GM11168 (cell line): Measurements from ENCODE around the gene PAX3.

Experiments
- in situ Hi-C: fragments of 300-500 bp; cut with MboI; formaldehyde crosslinking; loops from one replicate; pipeline ENCODE4 v1.12.0; 2022; ENCODE audit warnings: low sequenced_read_pairs; ENCODE audit not compliant: unreplicated experiment

PAX3 gene

GRCh38 chr2:222311319-222311977 is 12.7 kb upstream of the PAX3 start:
- in situ Hi-C loops: no loop called here

- in situ Hi-C loops: no loop called here
Measured at GRCh38 chr2:222310747-222311318, 12.0 kb upstream of the PAX3 start.

GRCh38 chr2:222309766-222310165 is 11.0 kb upstream of the PAX3 start:
- in situ Hi-C loops: no loop called here

GRCh38 chr2:222309361-222309760 is 10.6 kb upstream of the PAX3 start:
- in situ Hi-C loops: no loop called here

GRCh38 chr2:222307978-222308730 is 9.4 kb upstream of the PAX3 start:
- in situ Hi-C loops: no loop called here

GRCh38 chr2:222307143-222307756 is 8.5 kb upstream of the PAX3 start:
- in situ Hi-C loops: no loop called here

GRCh38 chr2:222306393-222307142 is 7.8 kb upstream of the PAX3 start:
- in situ Hi-C loops: no loop called here

- in situ Hi-C loops: no loop called here
Measured at GRCh38 chr2:222305516-222306392, 7.0 kb upstream of the PAX3 start.

- in situ Hi-C loops: no loop called here
Measured at GRCh38 chr2:222304737-222305515, 6.1 kb upstream of the PAX3 start.

GRCh38 chr2:222303828-222304736 is 5.3 kb upstream of the PAX3 start:
- in situ Hi-C loops: no loop called here

GRCh38 chr2:222303045-222303827 is 4.4 kb upstream of the PAX3 start:
- in situ Hi-C loops: no loop called here

- in situ Hi-C loops: no loop called here
Measured at GRCh38 chr2:222302178-222303018, 3.6 kb upstream of the PAX3 start.

GRCh38 chr2:222301796-222302118 is 3.0 kb upstream of the PAX3 start:
- in situ Hi-C loops: no loop called here

GRCh38 chr2:222301053-222301795 is 2.4 kb upstream of the PAX3 start:
- in situ Hi-C loops: no loop called here

GRCh38 chr2:222300726-222301052 is 1.9 kb upstream of the PAX3 start:
- in situ Hi-C loops: no loop called here
